ENCODE results near the gene DLX5. TPM values are rescaled to one million over a fixed set of nuclear protein-coding genes. Genes with fewer than 3 reads are reported as not detected.

Gene DLX5
- total and polyA plus RNA-seq, 9 of the 15 experiments (the other 6 are each of a cell fraction or from before 2014, with no cell fraction given), result not detected

GRCh38 chr7:97015756-97016380 lies 8.8 kb downstream of the DLX5 start:
- FAIRE-seq, result no peak
- peaks cover 60 to 63% of the 10 kb centered on the region in 2 experiments; a peak in 4 of 5 replicates for H3K27me3 ChIP-seq (ENCODE audit: control insufficient read depth in 2 of 2, insufficient read depth in 2 of 2, low read length in 2 of 2)
- intact Hi-C loops (cut with micrococcal nuclease), result no loop called here

GRCh38 chr7:97015279-97015678 lies 9.4 kb downstream of the DLX5 start:
- ChIA-PET POLR2A (no interaction called here), CTCF (ENCODE audit: low intra/inter-chr PET ratio) (no interaction called here)
- DNase-seq (ENCODE audit: extremely low read depth in 1 of 4, low spot score in 3 of 4) (no peak), FAIRE-seq (no peak), ATAC-seq (no peak)
- Histone ChIP-seq H3K9me3 (replicated peaks; ENCODE audit: control insufficient read depth, insufficient read depth, low read depth, low read length) (no peaks in the 10 kb centered on the region), H3K9ac (ENCODE audit: insufficient read depth in 1 of 2, low read depth in 2 of 2, low read length in 2 of 2) (no peak overlapping the region), H3K27ac (ENCODE audit: extremely low read depth, low read depth, low read length) (no peak overlapping the region), H3K79me2 (ENCODE audit: control insufficient read depth, insufficient read depth, low read length) (no peaks in the 10 kb centered on the region), H3K4me3 (no peak overlapping the region), H3K9me1 (ENCODE audit: control insufficient read depth, insufficient read depth, low read length) (no peaks in the 10 kb centered on the region), H3K4me2 (ENCODE audit: insufficient read depth, low read length) (no peak overlapping the region), H2AFZ (ENCODE audit: low read depth, low read length) (no peak overlapping the region), H4K20me1 (replicated peaks; ENCODE audit: control insufficient read depth, insufficient read depth, low read length) (no peaks in the 10 kb centered on the region), H3K4me1 (replicated peaks in 1 of 2; ENCODE audit: control insufficient read depth in 2 of 2, insufficient read depth in 2 of 2, low read length in 2 of 2) (peaks cover 0 to 12% of the 10 kb centered on the region in 2 experiments; a peak in 1 of 5 replicates), H3K36me3 (ENCODE audit: control insufficient read depth, insufficient read depth, low read length) (no peaks in the 10 kb centered on the region), H3K27me3 (ENCODE audit: control insufficient read depth in 2 of 2, insufficient read depth in 2 of 2, low read length in 2 of 2) (peaks cover 54 to 59% of the 10 kb centered on the region in 2 experiments; a peak in 4 of 5 replicates)
- no TSS peak for BruUV-seq (replicated peaks)
- 0% methylated on average over 3 of the region's 3 CpGs for WGBS (ENCODE audit: insufficient coverage, low coverage, missing lambda C conversion rate)
- in situ Hi-C loops (cut with MboI), result no loop called here
- intact Hi-C loops (cut with micrococcal nuclease), result no loop called here
- TF ChIP-seq ARID3A (IDR thresholded peaks at IDR 0.05; ENCODE audit: borderline replicate concordance, low read depth, low read length), result no peak
- TF ChIP-seq MCM2 (IDR thresholded peaks at IDR 0.05; ENCODE audit: low read depth), result no peak
- no peak for TF ChIP-seq PHF8 (IDR thresholded peaks at IDR 0.05; ENCODE audit: borderline replicate concordance, low read length)
- TF ChIP-seq SAP30 (IDR thresholded peaks at IDR 0.05; ENCODE audit: borderline replicate concordance, insufficient read depth, low read depth, low read length, poor library complexity, severe bottlenecking), result no peak
- TF ChIP-seq FOS (IDR thresholded peaks at IDR 0.05; ENCODE audit: extremely low read depth, insufficient read length), result no peak
- no peak for TF ChIP-seq SP2 (IDR thresholded peaks at IDR 0.05; ENCODE audit: extremely low read depth, low read depth, low read length, poor library complexity, severe bottlenecking)
- TF ChIP-seq SMAD2 (IDR thresholded peaks at IDR 0.05; ENCODE audit: low read depth, low read length), result no peak

More at GRCh38 chr7:97015756-97016380, 8.8 kb downstream of the DLX5 start:
- Histone ChIP-seq H3K9me1 (ENCODE audit: control insufficient read depth, insufficient read depth, low read length) (no peaks in the 10 kb centered on the region), H3K9ac (ENCODE audit: insufficient read depth in 1 of 2, low read depth in 2 of 2, low read length in 2 of 2) (no peak overlapping the region), H2AFZ (ENCODE audit: low read depth, low read length) (no peak overlapping the region), H3K36me3 (ENCODE audit: control insufficient read depth, insufficient read depth, low read length) (no peaks in the 10 kb centered on the region), H3K4me3 (no peak overlapping the region), H4K20me1 (replicated peaks; ENCODE audit: control insufficient read depth, insufficient read depth, low read length) (no peaks in the 10 kb centered on the region), H3K79me2 (ENCODE audit: control insufficient read depth, insufficient read depth, low read length) (no peaks in the 10 kb centered on the region), H3K4me2 (ENCODE audit: insufficient read depth, low read length) (no peak overlapping the region), H3K9me3 (replicated peaks; ENCODE audit: control insufficient read depth, insufficient read depth, low read depth, low read length) (no peaks in the 10 kb centered on the region), H3K27ac (ENCODE audit: extremely low read depth, low read depth, low read length) (no peak overlapping the region), H3K4me1 (replicated peaks in 1 of 2; ENCODE audit: control insufficient read depth in 2 of 2, insufficient read depth in 2 of 2, low read length in 2 of 2) (peaks cover 0 to 14% of the 10 kb centered on the region in 2 experiments; a peak in 1 of 5 replicates)
- ATAC-seq (no peak), DNase-seq (ENCODE audit: extremely low read depth in 1 of 4, low spot score in 3 of 4) (no peak)
- ChIA-PET CTCF (ENCODE audit: low intra/inter-chr PET ratio) (no interaction called here), POLR2A (no interaction called here)
- no TSS peak for BruUV-seq (replicated peaks)
- under 1% methylated on average over 11 of the region's 12 CpGs for WGBS (ENCODE audit: insufficient coverage, low coverage, missing lambda C conversion rate)
- in situ Hi-C loops (cut with MboI), result no loop called here
- TF ChIP-seq, protein P1, sequence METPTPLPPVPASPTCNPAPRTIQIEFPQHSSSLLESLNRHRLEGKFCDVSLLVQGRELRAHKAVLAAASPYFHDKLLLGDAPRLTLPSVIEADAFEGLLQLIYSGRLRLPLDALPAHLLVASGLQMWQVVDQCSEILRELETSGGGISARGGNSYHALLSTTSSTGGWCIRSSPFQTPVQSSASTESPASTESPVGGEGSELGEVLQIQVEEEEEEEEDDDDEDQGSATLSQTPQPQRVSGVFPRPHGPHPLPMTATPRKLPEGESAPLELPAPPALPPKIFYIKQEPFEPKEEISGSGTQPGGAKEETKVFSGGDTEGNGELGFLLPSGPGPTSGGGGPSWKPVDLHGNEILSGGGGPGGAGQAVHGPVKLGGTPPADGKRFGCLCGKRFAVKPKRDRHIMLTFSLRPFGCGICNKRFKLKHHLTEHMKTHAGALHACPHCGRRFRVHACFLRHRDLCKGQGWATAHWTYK (CRISPR knock-in tag; IDR thresholded peaks at IDR 0.05), result no peak
- no peak for TF ChIP-seq NCOA6 (IDR thresholded peaks at IDR 0.05)
- no peak for TF ChIP-seq ZNF764 (CRISPR knock-in tag; IDR thresholded peaks at IDR 0.05; ENCODE audit: low read depth)
- no peak for TF ChIP-seq ZFP36 (IDR thresholded peaks at IDR 0.05; ENCODE audit: low read depth, low read length, partially characterized antibody)
- TF ChIP-seq ZKSCAN3 (CRISPR knock-in tag; IDR thresholded peaks at IDR 0.05), result no peak

Measured in K562 (cell line).